Stimulated activated CD4-positive, alpha-beta T cell treated with anti-CD3 and anti-CD28 coated beads, Interleukin-4, amount 100 ng/mL, for 48 hours (primary cell): Measurements from ENCODE around the gene DLX3.

Source experiments
- DNase-seq, 2 donors: peaks; one replicate each; pipeline ENCODE4 v3.0.0-alpha.2; 2020; ENCODE audit warnings: low read depth in 2 of 2

DLX3 gene

DNA sequence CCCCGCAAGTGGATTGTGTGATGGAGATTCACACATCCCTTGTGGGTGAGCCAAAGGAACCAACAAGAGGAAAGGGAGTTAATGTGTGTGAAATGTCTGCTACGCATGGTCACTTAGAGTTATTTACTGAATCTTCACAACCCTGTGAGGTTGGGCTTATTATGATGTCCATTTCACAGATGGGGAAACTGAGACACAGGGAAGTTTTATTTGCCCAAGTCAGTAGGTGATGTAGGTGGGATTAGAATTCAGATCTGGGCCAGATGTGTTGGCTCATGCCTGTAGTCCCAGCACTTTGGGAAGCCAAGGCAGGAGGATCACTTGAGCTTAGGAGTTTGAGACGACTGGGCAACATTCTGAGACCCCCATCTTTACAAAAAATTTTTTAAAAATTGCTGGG lies 37.7 kb downstream of the DLX3 start:
- DNase-seq: no peak

- DNase-seq: no peak
Measured at GRCh38 chr17:49956780-49957179, 38.2 kb downstream of the DLX3 start.

DNA sequence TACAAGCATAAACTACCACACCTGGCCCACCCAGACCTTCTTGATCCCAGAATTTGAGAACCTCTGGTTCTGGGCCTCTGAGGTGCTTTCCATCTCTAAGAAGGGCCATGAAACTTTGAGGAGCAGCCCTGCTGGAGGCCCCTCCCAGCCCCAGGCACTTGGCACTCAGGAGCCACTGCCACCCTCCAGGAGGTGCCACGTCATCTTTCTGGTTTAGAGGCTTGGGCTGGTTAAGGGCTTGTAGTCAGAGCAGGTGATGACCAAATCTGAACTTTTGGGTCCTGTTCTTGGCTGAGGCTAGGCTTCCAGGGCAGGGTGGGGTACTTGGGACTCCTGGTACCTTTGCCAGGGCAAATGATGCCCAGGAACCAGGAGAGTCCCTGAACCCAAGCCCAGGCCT lies 39.9 kb downstream of the DLX3 start:
- no peak for DNase-seq

DNA sequence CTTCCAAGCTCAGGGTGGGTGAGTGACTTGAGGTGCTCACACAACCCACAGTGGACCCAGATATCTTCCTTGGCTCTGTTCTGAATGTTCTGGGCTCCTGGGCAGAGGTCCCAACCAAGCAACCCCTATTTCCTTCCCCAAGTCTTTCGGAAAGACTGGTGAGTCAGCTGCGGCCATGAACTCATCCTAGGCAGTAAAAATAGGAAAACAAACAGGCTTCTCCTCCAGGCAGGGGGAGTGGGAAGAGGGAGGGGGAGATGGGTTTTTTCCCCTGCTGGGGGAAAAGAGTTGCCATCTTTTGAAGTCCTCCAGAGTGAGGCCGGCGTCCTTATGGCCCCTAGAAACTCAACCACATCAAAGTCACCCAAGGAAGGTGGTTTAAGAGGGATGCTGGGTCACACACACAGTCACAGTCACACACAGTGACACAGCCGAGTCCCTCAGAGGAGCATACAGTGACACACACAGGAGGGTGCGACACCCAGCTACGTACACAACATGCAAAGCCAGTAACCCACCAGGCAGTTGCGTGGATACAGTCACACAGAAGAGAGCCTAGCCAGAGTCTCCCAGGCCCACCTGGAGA lies 42.0 kb downstream of the DLX3 start:
- DNase-seq: no peak

GRCh38 chr17:49952209-49952911 lies 42.7 kb downstream of the DLX3 start:
- DNase-seq: peak; percentile 75 to 84

DNA sequence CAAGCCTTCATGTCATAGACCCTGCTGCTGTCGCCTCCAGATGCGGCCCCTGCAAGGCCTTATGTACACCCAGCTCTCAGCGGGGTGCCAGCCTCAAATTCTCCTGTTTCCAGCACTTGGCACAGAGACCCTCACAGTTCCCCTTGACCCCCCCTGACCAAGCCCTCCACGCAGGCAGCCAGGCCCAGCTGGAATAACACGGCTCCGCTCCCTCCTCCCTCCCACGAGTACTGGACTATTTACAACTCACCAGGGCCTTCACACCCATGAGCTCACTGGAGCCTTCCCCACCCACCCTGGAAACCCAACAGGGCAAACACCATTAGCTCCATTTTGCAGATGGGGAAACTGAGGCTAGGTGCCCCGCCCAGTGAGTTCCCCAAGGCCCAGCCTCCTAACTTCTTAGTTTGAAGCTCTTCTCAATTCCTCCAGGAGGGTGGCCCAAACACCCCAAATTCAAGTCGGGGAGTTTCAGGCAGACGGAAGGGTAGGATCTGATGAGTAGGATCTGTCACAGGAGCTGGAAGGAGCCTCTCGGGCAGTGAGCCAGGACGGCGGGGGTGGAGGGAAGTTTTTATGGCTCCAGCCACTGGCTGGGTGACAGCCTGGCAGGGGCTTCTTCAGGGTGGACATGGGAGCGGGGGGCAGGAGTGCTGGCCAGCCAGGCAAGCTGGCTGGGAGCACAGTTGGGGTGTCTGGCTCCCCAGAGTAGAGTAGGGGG lies 43.5 kb downstream of the DLX3 start:
- DNase-seq: no peak

DNA sequence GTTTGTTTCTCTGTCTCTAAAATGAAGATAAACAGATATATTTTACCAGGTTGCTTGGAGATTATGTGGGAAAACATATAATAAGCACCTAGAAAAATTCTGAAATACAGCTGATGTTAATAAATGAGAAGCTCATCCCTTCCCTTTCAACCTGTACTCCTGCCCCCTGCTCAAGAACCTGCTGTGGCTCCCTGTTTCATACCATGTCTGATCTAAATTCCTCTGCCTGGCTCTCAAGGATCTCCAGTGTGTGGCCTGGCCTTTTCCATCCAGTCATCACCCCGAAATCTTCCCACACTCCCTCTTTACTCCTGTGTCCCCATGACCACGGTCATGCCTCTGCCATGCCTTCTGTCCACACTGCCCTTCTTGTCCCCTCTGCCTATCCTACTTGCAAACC lies 45.4 kb downstream of the DLX3 start:
- DNase-seq: no peak

DNA sequence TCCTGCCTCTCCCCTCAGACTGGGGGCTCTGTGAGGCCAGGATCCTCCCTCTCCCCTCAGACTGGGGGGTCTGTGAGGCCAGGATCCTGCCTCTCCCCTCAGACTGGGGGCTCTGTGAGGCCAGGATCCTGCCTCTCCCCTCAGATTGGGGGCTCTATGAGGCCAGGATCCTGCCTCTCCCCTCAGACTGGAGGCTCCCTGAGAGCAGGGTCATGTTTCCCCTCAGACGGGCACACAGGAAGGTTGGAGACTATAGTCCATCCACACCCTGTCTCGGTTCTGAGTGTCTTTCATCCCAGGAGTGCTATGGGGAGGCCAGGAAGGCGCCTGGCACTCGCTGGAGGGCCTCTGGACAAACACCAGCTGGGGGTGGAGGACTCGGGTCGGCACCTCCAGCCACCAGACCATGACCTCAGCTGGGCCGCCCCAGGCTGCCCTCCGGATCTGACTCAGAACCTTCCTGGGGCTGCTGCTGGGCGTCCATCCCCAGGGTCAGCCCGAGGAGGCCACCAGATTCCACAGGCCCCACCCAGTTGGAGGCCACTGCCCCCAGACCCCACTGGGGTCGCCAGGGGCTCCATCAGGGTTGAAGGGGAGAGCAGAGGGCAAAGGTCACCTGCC lies 48.0 kb downstream of the DLX3 start:
- no peak for DNase-seq

DNA sequence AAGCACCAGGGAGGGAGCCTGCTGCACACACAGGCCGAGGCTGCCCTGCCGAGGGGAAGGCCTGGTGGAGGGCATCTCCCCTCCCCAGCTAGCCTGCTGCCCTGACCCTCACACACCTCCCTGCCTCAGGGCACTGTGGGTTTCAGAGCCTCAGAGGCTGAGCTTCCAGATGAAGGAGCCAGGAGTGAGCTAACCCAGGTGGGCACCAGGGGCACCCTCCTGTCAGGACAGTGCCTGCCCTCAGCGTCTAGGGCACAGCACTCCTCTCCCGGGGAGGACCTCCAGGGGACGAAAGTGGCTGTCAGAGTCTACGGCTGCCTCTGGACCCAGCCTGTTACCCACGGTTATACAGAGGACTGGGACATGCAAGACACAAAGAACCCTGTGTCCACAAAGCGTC lies 48.8 kb downstream of the DLX3 start:
- DNase-seq: no peak

GRCh38 chr17:49944273-49944870 lies 50.7 kb downstream of the DLX3 start:
- no peak for DNase-seq

DNA sequence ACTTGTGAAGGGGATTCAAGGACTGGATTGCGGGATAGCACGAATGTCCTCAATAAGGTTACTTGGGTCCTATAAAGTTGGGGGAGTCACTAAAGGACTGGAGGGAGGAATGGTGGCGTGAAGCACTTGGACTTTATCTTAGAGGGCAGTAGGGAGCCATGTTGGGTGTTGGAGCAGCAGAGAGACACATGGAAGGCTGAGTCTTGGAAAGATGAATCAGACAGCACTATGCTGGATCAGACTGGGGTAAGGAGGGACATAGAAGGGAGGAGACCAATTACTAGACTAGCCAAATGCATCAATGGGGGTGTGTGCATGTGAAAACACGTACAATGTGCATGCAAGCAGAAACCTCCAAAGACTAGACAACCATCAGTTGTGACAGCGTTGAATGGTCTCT lies 52.1 kb downstream of the DLX3 start:
- DNase-seq: no peak

GRCh38 chr17:49941427-49941826 lies 53.6 kb downstream of the DLX3 start:
- no peak for DNase-seq
